GM12872 (cell line): ENCODE results near the gene ELAVL1.

Experiments
- TF ChIP-seq, protein P1 (sequence below): IDR thresholded peaks from 3 replicates; pipeline ENCODE4 v1.5.1; 2011; ENCODE audit warnings: low read depth, mild to moderate bottlenecking, low read length, moderate library complexity; ENCODE audit not compliant: insufficient read depth

Gene ELAVL1

DNA sequence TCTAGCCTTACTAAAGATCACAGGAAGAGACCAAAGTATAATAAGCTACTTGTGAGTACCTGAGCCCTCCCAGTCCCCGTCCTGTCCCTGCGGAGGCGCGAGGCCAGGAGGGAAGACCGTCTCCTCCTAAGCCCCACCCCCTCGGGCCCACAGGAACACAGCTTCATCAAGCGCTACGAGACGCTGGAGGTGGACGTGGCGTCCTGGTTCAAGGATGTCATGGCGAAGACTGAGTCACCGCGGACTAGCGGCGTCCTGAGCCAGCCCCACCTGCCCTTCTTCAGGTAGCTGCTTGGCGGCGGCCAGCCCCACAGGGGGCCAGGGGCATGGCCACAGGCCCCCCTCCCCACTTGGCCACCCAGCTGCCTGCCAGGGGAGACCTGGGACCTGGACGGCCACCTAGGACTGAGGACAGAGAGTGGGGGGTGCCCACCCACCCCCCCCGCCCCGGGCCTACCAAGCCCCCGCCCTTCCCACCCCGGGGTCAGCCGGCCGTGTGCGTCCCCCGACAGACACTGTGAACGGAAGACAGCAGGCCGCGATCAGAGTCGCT lies 93.2 kb downstream of the ELAVL1 start:
- TF ChIP-seq, protein P1, sequence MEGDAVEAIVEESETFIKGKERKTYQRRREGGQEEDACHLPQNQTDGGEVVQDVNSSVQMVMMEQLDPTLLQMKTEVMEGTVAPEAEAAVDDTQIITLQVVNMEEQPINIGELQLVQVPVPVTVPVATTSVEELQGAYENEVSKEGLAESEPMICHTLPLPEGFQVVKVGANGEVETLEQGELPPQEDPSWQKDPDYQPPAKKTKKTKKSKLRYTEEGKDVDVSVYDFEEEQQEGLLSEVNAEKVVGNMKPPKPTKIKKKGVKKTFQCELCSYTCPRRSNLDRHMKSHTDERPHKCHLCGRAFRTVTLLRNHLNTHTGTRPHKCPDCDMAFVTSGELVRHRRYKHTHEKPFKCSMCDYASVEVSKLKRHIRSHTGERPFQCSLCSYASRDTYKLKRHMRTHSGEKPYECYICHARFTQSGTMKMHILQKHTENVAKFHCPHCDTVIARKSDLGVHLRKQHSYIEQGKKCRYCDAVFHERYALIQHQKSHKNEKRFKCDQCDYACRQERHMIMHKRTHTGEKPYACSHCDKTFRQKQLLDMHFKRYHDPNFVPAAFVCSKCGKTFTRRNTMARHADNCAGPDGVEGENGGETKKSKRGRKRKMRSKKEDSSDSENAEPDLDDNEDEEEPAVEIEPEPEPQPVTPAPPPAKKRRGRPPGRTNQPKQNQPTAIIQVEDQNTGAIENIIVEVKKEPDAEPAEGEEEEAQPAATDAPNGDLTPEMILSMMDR: no peak

GRCh38 chr19:7911508-7912143 lies 93.8 kb downstream of the ELAVL1 start:
- TF ChIP-seq, protein P1: no peak

- TF ChIP-seq, protein P1: no peak
Measured at GRCh38 chr19:7910321-7911161, 94.9 kb downstream of the ELAVL1 start.

- TF ChIP-seq, protein P1: no peak
Measured at GRCh38 chr19:7909471-7910067, 95.9 kb downstream of the ELAVL1 start.

- TF ChIP-seq, protein P1: no peak
Measured at GRCh38 chr19:7908742-7909461, 96.5 kb downstream of the ELAVL1 start.
